GM19193 (cell line): ENCODE measurements around the gene NPHP1.

Source experiments
- POLR2A ChIP-seq: IDR thresholded peaks from 4 replicates; pipeline ENCODE4 v1.6.1; 2011; ENCODE audit not compliant: insufficient read depth, insufficient read length; ENCODE audit errors: extremely low read depth

Gene NPHP1

GRCh38 chr2:110126086-110126773, 78.6 kb downstream of the NPHP1 start:
- no peak for TF ChIP-seq POLR2A

GRCh38 chr2:110124939-110125691, 79.7 kb downstream of the NPHP1 start:
- TF ChIP-seq POLR2A = no peak

- no peak for TF ChIP-seq POLR2A
Observed at GRCh38 chr2:110124038-110124825, 80.6 kb downstream of the NPHP1 start.

- TF ChIP-seq POLR2A = no peak
Observed at GRCh38 chr2:110121592-110121991, 83.2 kb downstream of the NPHP1 start.

GRCh38 chr2:110121052-110121334, 83.8 kb downstream of the NPHP1 start:
- TF ChIP-seq POLR2A = no peak

- no peak for TF ChIP-seq POLR2A
Observed at GRCh38 chr2:110120171-110121051, 84.4 kb downstream of the NPHP1 start.

- no peak for TF ChIP-seq POLR2A
Observed at GRCh38 chr2:110116033-110116710, 88.6 kb downstream of the NPHP1 start.

GRCh38 chr2:110115291-110116032, 89.4 kb downstream of the NPHP1 start, which contains the start of gene MALL:
Gene MALL (minus strand): TSS chr2:110115822. CDS start chr2:110115792, 30 bp downstream.
- TF ChIP-seq POLR2A = no peak

- no peak for TF ChIP-seq POLR2A
Observed at GRCh38 chr2:110114831-110115255, 90.0 kb downstream of the NPHP1 start.

- no peak for TF ChIP-seq POLR2A
Observed at GRCh38 chr2:110113961-110114591, 90.7 kb downstream of the NPHP1 start.

GRCh38 chr2:110107092-110108079, 97.4 kb downstream of the NPHP1 start:
- TF ChIP-seq POLR2A = no peak

- TF ChIP-seq POLR2A = no peak
Observed at GRCh38 chr2:110106642-110107041, 98.2 kb downstream of the NPHP1 start.
